ENCODE data around the gene SLC9A6.
"Not testable (repeated sequence)": the region's sequence is repeated elsewhere in the genome, so short reads cannot be mapped to it uniquely, and the experiment has no call there.

SLC9A6 gene

GRCh38 chrX:136064661-136065043 lies 79.4 kb downstream of the SLC9A6 start:
- DNase-seq = no peak

GRCh38 chrX:136065044-136065671 lies 79.9 kb downstream of the SLC9A6 start:
- DNase-seq = no peak

DNA sequence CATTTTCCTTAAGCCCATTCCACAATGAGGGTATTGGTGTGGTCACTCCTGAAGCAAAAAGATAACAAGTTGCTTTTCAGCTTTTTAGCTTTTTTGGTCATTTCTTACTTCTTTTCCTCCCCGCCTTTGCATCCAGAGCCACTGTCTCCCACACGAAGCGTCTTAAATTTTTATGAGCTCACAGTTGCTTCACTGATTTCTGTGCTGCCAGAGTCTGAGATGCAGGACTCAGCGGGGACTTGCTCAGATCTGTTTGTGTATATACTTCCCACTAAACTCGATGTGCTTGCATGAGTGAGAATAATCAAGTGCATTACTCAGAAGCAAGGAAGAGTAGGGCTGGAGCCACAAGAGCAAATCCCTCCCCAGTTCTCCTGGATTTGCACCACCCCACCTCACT lies 81.9 kb downstream of the SLC9A6 start:
- no peak for DNase-seq

GRCh38 chrX:136067966-136068365 lies 82.7 kb downstream of the SLC9A6 start:
- DNase-seq = no peak

DNA sequence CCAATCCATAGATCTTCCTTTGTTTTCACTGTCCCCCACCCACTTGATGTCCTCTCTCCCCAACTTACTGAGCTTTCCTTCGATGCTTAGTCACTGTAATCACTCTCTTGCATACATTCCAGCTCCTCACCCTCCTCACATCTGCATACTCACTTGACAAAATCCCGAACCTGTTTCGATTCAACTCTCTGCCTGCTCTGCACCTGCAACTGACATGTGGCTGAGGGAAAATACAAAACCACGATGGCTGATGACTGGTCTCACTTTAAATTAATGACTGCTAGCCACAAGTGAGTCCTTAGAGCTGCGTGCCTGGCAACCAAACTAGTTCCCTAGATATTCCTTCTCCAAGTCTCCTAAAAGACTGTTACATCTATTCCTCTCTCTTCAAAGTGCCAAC lies 91.7 kb downstream of the SLC9A6 start:
- no peak for DNase-seq

DNA sequence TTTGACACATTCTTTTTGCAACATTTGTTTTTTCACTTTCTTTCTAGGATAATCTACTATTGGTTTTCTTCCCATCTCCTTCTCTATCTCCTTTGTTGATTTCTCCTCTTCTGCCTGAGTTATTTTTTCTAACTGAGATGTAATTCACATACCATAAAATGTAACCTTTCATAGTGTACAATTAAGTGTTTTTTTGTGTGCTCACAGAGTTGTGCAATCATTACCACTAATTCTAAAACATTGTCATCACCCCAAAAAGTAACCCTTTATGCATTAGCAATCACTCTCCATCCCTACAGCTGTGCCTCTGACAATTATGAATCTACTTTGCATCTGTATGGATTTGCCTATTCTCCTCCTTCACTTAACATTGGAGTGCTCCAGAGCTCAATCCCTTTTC lies 95.5 kb downstream of the SLC9A6 start:
- no peak for DNase-seq

- DNase-seq = no peak
Measured at GRCh38 chrX:136086521-136086920, 101.3 kb downstream of the SLC9A6 start.

- not testable (repeated sequence) for DNase-seq
Measured at GRCh38 chrX:136091898-136092297, 106.7 kb downstream of the SLC9A6 start.

DNA sequence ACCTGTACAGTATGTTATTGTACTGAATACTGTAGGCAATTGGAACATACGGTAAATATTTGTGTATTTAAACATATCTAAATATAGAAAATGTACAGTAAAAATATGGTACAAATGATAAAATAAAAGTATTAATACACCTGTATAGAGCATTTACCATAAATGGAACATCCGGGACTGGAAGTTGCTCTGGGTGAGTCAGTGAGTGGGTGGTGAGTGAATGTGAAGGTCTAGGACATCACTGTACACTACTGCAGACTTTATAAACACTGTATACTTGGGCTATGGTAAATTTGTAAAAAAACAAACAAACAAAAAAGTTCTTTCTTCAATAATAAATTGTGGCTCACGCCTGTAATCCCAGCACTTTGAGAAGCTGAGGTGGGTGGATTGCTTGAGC lies 109.7 kb downstream of the SLC9A6 start:
- no peak for DNase-seq
